GM10266 (cell line): Measurements from ENCODE around the gene PCBP2.
"Not testable (repeated sequence)": the region's sequence is repeated elsewhere in the genome, so short reads cannot be mapped to it uniquely, and the experiment has no call there.

Source experiments
- DNase-seq: peaks from one replicate; pipeline ENCODE4 v3.0.0; 2012; ENCODE audit errors: extremely low spot score
- TF ChIP-seq, protein P1 (sequence below): IDR thresholded peaks from 2 replicates; pipeline ENCODE4 v1.5.1; 2012; ENCODE audit warnings: mild to moderate bottlenecking, low read depth; ENCODE audit not compliant: control insufficient read depth, insufficient read depth; ENCODE audit errors: missing control alignments

Gene PCBP2

DNA sequence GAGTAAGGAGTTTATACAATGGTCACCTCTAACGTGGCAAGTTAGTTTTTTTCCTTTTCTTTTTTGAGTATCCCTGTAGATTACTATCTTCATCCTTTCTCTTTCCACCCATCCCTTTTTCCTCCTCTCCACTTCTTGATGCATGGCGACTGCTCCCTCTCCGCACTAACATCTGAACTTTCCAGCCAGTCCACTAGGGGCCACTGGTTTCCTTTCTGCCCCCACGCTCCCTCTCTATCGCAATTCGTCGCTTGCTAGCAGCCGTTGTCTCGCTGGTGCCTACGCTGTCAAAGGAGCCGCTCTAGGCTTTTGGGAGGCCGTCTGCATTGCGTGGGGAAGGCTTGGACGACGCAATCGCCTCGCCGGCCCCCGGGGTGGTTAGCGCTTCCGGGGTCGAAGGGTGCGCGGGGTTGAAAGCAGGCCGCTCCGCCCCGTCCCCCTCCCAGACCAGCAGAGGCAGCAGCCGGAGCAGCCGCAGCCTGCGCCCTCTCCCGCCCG is at the start of gene PCBP2:
TSS of gene PCBP2 (plus strand) at position 442 of the 498 bp plus-strand sequence. CDS start 2,699 bp downstream, outside the sequence.
- DNase-seq, result peak; percentile 97
- TF ChIP-seq, protein P1, sequence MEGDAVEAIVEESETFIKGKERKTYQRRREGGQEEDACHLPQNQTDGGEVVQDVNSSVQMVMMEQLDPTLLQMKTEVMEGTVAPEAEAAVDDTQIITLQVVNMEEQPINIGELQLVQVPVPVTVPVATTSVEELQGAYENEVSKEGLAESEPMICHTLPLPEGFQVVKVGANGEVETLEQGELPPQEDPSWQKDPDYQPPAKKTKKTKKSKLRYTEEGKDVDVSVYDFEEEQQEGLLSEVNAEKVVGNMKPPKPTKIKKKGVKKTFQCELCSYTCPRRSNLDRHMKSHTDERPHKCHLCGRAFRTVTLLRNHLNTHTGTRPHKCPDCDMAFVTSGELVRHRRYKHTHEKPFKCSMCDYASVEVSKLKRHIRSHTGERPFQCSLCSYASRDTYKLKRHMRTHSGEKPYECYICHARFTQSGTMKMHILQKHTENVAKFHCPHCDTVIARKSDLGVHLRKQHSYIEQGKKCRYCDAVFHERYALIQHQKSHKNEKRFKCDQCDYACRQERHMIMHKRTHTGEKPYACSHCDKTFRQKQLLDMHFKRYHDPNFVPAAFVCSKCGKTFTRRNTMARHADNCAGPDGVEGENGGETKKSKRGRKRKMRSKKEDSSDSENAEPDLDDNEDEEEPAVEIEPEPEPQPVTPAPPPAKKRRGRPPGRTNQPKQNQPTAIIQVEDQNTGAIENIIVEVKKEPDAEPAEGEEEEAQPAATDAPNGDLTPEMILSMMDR, result peak; percentile 95

DNA sequence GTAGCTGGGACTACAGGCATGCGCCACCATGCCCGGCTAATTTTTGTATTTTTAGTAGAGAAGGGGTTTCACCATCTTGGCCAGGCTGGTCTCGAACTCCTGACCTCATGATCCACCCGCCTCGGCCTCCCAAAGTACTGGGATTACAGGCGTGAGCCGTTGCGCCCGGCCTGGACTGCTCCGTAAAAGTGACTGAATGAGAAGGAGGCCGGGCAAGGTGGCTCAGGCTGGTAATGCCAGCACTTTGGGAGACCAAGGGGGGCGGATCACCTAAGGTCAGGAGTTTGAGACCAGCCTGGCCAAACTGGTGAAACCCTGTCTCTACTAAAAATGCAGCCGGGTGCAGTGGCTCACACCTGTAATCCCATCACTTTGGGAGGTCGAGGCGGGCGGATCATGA is 49.6 kb upstream of the PCBP2 start:
- DNase-seq, result not testable (repeated sequence)

DNA sequence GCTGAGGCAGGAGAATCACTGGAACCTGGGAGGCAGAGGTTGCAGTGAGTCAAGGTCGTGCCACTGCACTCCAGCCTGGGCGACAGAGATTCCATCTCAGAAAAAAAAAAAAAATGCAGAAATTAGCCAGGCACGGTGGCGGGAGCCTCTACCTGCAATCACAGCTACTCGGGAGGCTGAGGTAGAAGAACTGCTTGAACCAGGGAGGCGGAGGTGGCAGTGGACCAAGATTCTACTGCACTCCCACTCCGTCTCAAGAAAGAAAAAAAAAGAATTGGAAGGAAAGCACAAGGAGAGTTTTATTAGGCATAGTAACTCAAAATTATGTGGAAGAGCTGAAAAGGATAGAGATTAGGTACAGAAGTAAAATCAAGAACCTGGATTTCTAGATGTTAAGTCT is 49.0 kb upstream of the PCBP2 start:
- no peak for DNase-seq
- TF ChIP-seq, protein P1, result no peak

DNA sequence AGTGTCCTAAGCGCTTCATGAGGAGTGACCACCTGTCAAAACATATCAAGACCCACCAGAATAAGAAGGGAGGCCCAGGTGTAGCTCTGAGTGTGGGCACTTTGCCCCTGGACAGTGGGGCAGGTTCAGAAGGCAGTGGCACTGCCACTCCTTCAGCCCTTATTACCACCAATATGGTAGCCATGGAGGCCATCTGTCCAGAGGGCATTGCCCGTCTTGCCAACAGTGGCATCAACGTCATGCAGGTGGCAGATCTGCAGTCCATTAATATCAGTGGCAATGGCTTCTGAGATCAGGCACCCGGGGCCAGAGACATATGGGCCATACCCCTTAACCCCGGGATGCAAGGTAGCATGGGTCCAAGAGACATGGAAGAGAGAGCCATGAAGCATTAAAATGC is 41.0 kb upstream of the PCBP2 start:
- DNase-seq, result no peak
- TF ChIP-seq, protein P1, result no peak

DNA sequence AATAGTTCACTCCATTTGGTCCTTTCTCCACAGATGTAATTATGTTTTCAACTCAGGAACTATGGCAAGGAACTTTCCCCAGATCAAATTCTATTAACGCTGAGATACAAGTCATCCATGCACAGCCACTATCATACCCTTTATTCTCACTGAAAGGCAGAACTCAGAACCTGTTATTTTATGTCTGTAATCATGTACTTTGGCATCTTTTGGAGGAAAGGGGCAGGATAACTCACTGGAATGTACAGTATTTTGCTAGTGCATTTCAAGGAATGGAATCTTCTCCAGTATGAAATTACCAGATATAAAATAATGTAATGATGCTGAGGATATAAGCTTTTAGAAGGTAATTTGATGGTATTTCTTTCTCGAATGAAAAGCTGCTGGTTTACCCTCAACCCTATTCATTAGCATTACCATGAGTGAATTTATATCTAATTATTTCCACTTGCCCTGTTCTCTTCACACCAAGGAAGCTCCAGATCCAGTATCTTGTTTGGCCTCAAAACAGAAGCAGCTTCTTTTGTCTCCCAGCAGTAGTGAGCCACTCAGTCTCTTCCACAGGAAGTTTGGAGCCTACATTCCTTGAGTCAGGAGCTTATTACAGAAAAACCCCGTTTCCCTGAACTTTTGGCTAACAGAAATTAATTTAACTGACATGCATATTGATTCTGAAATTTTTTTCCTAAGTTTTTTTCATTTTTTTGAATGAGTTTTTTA is 38.3 kb upstream of the PCBP2 start:
- TF ChIP-seq, protein P1, result no peak

DNA sequence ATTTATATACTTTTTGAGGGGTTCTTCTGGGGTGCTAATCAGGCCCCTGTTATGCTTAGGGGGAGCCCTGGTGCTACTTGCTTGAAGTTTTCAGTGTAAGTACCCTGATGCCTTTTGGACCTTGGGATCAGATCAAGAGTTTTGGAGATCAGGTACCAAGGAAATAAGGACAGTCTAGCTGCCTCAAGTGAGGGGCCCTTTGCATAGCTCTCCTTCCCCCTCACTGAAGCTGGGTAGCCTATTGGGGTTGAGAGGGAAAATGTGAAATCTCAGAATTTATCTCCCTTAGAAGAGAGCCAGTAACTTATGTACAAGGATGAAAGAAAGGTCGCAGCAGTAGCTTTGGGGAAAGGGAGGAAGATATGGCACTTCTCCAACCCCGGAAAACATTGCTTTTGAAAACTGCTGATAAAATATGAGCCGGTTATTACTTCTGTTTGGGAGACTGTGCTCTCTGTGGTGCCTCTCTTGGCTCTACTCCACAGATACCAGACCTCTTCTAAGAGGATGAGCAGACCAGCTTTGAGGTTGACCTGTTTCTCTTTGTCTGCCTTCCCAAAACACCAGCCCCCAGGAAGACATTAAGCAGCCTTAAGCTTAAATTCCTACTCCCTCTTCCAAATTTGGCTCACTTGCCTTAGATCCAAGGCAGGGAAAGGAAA is 37.0 kb upstream of the PCBP2 start:
- DNase-seq, result no peak
- TF ChIP-seq, protein P1, result no peak

More for the DNA sequence above, 38.3 kb upstream of the PCBP2 start:
- no peak for DNase-seq

DNA sequence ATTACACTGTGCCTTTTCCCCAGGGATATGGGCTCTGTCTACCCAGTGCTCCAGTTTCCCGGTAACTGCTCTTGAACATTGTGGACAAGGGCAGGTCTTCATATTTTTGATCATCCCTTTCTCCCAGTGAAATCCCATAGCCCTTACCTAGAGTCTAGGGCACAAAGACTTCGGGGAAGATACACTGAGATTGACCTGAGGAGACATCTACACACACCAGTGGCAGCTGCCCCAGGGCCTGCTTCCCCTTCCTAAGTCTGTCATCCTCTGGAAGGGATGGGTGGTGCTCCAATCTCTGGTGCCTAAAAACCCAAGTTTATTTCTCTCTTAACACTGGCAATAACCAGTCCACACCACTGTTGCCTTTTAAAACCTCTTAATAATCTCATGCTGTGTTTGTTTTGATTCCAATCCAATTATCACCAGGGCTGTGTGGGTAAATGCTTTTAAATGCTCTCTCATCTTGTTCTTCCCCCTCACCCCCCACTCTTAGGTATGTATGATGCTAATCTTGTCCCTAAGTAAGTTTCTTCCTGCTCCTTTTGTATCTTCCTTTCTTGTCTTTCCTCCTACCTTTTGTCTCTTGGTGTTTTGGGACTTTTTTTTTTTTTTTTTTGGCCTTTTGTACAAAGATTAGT is 36.0 kb upstream of the PCBP2 start:
- not testable (repeated sequence) for DNase-seq

DNA sequence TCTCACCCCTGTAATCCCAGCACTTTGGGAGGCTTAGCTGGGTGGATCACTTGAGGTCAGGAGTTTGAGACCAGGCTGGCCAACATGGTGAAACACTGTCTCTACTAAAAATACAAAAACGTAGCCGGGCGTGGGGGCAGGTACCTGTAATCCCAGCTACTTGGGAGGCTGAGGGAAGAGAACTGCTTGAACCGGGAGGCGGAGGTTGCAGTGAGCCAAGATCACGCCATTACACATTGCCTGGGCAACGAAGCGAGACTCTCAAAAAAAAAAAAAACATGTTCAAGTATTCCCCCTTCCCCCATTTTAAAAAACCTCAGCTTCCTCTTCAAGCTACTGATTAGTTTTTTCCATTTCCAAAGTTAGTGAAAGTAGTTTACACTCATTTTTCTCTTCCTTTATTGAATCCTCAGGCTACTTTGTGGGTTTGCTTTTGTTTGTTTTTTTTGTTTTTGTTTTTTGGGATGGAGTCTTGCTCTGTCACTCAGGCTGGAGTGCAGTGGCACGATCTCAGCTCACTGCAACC is 34.5 kb upstream of the PCBP2 start:
- DNase-seq, result peak; percentile 42

DNA sequence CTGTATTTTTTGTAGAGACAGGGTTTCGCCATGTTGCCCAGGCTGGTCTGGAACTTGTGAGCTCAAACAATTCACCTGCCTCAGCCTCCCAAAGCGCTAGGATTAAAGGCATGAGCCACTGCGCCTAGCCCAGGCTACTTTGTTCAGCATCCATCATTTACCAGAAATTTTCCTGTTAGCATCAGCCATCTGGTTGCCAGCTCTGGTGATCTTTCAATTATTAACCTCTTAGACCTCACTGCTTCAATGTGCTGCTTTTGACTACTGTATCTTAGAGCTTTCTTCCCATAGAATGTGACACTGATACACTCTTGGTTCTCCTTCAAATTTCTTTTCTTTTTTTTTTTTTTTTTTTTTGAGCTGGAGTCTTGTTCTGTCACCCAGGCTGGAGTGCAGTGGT is 33.7 kb upstream of the PCBP2 start:
- TF ChIP-seq, protein P1, result no peak
- DNase-seq, result no peak
